Neural crest cell (in vitro differentiated cells): ENCODE data around the gene ZNF524. TPM values are rescaled to one million over a fixed set of nuclear protein-coding genes. Genes with fewer than 3 reads are reported as not detected.

ENCODE experiments used
- DNase-seq: peaks from one replicate; pipeline ENCODE4 v3.0.0; 2021; ENCODE audit warnings: low read depth, mixed read lengths, low spot score
- H3K27ac Mint-ChIP-seq: one replicate; pipeline ENCODE4 v1.8.0; 2021; ENCODE audit warnings: mild to moderate bottlenecking, mixed read lengths; ENCODE audit not compliant: unreplicated experiment
- H3K27me3 Mint-ChIP-seq: 2 replicates; pipeline ENCODE4 v1.8.0; 2021; ENCODE audit warnings: low read depth, mild to moderate bottlenecking, mixed read lengths
- H3K36me3 Mint-ChIP-seq: 2 replicates; pipeline ENCODE4 v1.8.0; 2021; ENCODE audit warnings: low read depth, mild to moderate bottlenecking, mixed read lengths
- H3K4me1 Mint-ChIP-seq: 2 replicates; pipeline ENCODE4 v1.8.0; 2021; ENCODE audit warnings: mixed read lengths
- H3K4me3 Mint-ChIP-seq: one replicate; pipeline ENCODE4 v1.8.0; 2021; ENCODE audit warnings: mild to moderate bottlenecking, mixed read lengths
- H3K9me3 Mint-ChIP-seq: 2 replicates; pipeline ENCODE4 v1.8.0; 2021; ENCODE audit warnings: mixed read lengths
- total RNA-seq: library from RNA; stranded (reverse); gene quantifications from 2 replicates; pipeline ENCODE4 v1.2.1, GENCODE V29; 2021
- TF ChIP-seq, protein P1 (sequence below): fragments of 200-600 bp; sonication (generic); conservative IDR thresholded peaks from 2 replicates; pipeline ENCODE4 v1.5.0; 2021; ENCODE audit warnings: antibody characterized with exemption, mild to moderate bottlenecking

Gene ZNF524
- total RNA-seq, 1 donor from 2014 or later, result 6.1 TPM

DNA sequence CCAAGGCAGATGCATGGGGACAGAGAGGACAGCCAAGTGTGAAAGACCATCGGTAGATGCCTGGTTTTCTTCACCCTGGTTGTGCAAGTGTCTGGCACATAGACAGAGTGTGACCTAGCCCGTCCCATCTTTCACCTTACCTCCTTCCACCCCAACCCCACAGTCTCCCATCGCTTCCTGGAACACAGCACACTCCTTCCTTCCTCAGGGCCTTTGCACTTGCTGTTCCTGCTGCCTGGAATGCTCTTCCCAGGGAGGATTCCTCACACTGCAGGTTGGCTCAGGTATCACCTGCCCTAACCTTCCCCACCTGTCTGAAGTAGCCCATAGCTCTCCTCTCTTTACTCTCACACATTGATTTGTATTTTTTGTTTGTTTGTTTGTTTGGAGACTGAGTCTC is 3.8 kb upstream of the ZNF524 start:
- H3K36me3 Mint-ChIP-seq, result peaks cover 32% of the 10 kb centered on the region
- DNase-seq, result no peak
- TF ChIP-seq, protein P1, sequence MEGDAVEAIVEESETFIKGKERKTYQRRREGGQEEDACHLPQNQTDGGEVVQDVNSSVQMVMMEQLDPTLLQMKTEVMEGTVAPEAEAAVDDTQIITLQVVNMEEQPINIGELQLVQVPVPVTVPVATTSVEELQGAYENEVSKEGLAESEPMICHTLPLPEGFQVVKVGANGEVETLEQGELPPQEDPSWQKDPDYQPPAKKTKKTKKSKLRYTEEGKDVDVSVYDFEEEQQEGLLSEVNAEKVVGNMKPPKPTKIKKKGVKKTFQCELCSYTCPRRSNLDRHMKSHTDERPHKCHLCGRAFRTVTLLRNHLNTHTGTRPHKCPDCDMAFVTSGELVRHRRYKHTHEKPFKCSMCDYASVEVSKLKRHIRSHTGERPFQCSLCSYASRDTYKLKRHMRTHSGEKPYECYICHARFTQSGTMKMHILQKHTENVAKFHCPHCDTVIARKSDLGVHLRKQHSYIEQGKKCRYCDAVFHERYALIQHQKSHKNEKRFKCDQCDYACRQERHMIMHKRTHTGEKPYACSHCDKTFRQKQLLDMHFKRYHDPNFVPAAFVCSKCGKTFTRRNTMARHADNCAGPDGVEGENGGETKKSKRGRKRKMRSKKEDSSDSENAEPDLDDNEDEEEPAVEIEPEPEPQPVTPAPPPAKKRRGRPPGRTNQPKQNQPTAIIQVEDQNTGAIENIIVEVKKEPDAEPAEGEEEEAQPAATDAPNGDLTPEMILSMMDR, result no peak
- H3K9me3 Mint-ChIP-seq, result peaks cover 5% of the 10 kb centered on the region
- peak overlapping the region; percentile 29 for H3K4me3 Mint-ChIP-seq
- H3K4me1 Mint-ChIP-seq, result peaks cover 13% of the 10 kb centered on the region
- H3K27ac Mint-ChIP-seq, result no peak overlapping the region
- H3K27me3 Mint-ChIP-seq, result no peaks in the 10 kb centered on the region

DNA sequence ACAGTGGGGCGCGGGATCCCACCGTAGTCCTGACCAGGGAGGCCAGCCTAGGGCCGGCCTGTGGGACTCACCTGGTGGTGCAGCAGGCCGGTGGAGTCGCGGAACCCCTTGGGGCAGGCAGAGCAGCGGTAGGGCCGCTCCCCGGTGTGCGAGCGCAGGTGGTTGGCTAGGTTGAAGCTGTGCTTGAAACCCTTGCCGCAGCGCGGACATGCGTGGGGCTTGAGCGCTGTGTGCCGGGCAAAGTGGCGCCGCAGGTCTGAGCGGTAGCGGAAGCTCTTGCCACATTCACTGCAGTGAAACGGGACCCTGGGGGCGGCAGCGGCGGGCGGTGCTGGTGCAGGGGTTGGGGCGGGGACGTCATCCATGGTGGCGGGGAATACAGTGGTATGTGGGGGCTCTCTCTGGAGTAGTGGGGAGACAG is 2.6 kb upstream of the ZNF524 start:
- Mint-ChIP-seq H3K27me3 (no peaks in the 10 kb centered on the region), H3K4me3 (no peak overlapping the region), H3K27ac (no peak overlapping the region), H3K9me3 (peaks cover 5% of the 10 kb centered on the region), H3K36me3 (peaks cover 28% of the 10 kb centered on the region), H3K4me1 (peaks cover 14% of the 10 kb centered on the region)
- no peak for DNase-seq
- TF ChIP-seq, protein P1, result no peak

GRCh38 chr19:55598034-55598433 is 2.1 kb upstream of the ZNF524 start:
- peaks cover 5% of the 10 kb centered on the region for H3K9me3 Mint-ChIP-seq

GRCh38 chr19:55598719-55599467 is 1.2 kb upstream of the ZNF524 start:
- TF ChIP-seq, protein P1, result no peak
- H3K27ac Mint-ChIP-seq, result no peak overlapping the region
- H3K9me3 Mint-ChIP-seq, result peaks cover 5% of the 10 kb centered on the region
- peak; percentile 98 for DNase-seq
- H3K36me3 Mint-ChIP-seq, result peaks cover 28% of the 10 kb centered on the region
- no peaks in the 10 kb centered on the region for H3K27me3 Mint-ChIP-seq
- H3K4me1 Mint-ChIP-seq, result peaks cover 20% of the 10 kb centered on the region
- peak overlapping the region; percentile 98 for H3K4me3 Mint-ChIP-seq

More at GRCh38 chr19:55598034-55598433, 2.1 kb upstream of the ZNF524 start:
- no peak for DNase-seq
- Mint-ChIP-seq H3K4me1 (peaks cover 14% of the 10 kb centered on the region), H3K4me3 (peak overlapping the region; percentile 61), H3K27me3 (no peaks in the 10 kb centered on the region), H3K27ac (no peak overlapping the region), H3K36me3 (peaks cover 28% of the 10 kb centered on the region)
- TF ChIP-seq, protein P1, result no peak

DNA sequence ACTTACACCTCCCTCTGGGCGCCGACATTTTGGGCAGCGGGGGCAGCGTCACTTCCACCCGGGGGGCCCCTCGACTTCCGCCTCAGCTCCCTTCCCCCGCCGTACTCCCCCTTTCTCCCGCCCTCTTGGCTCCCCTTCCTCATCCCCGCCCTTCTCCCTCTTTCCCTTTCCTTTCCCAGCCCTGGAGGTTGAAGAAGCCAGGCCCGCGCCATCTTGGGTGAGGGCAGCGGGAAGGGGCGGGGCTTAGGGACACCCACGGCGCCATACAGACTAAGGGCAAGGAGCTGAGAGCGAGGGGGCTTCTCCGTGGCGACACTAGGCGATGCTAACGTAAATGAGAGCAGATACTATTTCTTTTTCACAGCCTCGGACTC is 633 bp upstream of the ZNF524 start, which contains the start of gene FIZ1:
TSS of gene FIZ1 (minus strand) at position 50 of the 374 bp plus-strand sequence. CDS start 1,652 bp downstream, outside the sequence.
- TF ChIP-seq, protein P1, result no peak
- peak within 1 kb of the TSS; percentile 100 for H3K27ac Mint-ChIP-seq
- peaks cover 21% of the 10 kb centered on the region for H3K4me1 Mint-ChIP-seq
- peak; percentile 98 for DNase-seq
- H3K27me3 Mint-ChIP-seq, result no peaks in the 10 kb centered on the region
- H3K36me3 Mint-ChIP-seq, result peaks cover 28% of the 10 kb centered on the region
- peaks cover 5% of the 10 kb centered on the region for H3K9me3 Mint-ChIP-seq
- peak within 1 kb of the TSS; percentile 98 for H3K4me3 Mint-ChIP-seq
